H9 (cell line): ENCODE results near the gene DXO. TPM values are rescaled to one million over a fixed set of nuclear protein-coding genes. Genes with fewer than 3 reads are reported as not detected.
"Not testable (repeated sequence)": the region's sequence is repeated elsewhere in the genome, so short reads cannot be mapped to it uniquely, and the experiment has no call there.

Experiments used
- DNase-seq: peaks from one replicate; pipeline ENCODE4 v3.0.0-alpha.2; 2017
- H2AFZ ChIP-seq: one replicate; pipeline ENCODE4 v1.6.1; 2013; ENCODE audit warnings: mild to moderate bottlenecking, low read length, control low read depth, moderate library complexity
- H2AK5ac ChIP-seq: 2 replicates; pipeline ENCODE4 v1.6.1; 2013; ENCODE audit warnings: low read length, control low read depth, mixed read lengths; ENCODE audit not compliant: insufficient read length
- H2BK120ac ChIP-seq: one replicate; pipeline ENCODE4 v1.6.1; 2013; ENCODE audit warnings: low read depth, mild to moderate bottlenecking, low read length, control low read depth, inconsistent platforms; ENCODE audit not compliant: poor library complexity, severe bottlenecking
- H2BK12ac ChIP-seq: 2 replicates; pipeline ENCODE4 v1.6.1; 2013; ENCODE audit warnings: low read length, control low read depth, mixed read lengths, low read depth; ENCODE audit not compliant: insufficient read length
- H2BK15ac ChIP-seq: 2 replicates; pipeline ENCODE4 v1.6.1; 2013; ENCODE audit warnings: low read depth, low read length, control low read depth
- H2BK20ac ChIP-seq: one replicate; pipeline ENCODE4 v1.6.1; 2013; ENCODE audit warnings: low read depth, mild to moderate bottlenecking, low read length, control low read depth, inconsistent platforms; ENCODE audit not compliant: poor library complexity, severe bottlenecking
- H2BK5ac ChIP-seq: 2 replicates; pipeline ENCODE4 v1.6.1; 2013; ENCODE audit warnings: low read length, control low read depth, mixed read lengths; ENCODE audit not compliant: insufficient read length
- H3K14ac ChIP-seq: 2 replicates; pipeline ENCODE4 v1.6.1; 2013; ENCODE audit warnings: low read length, control low read depth; ENCODE audit not compliant: insufficient read depth
- H3K18ac ChIP-seq: 2 replicates; pipeline ENCODE4 v1.6.1; 2013; ENCODE audit warnings: low read depth, mild to moderate bottlenecking, mixed read lengths, low read length, control low read depth; ENCODE audit not compliant: insufficient read length
- H3K23ac ChIP-seq: 2 replicates; pipeline ENCODE4 v1.6.1; 2013; ENCODE audit warnings: low read length, control low read depth, mixed read lengths, low read depth; ENCODE audit not compliant: insufficient read length
- H3K23me2 ChIP-seq: 2 replicates; pipeline ENCODE4 v1.6.1; 2013; ENCODE audit warnings: low read depth, mild to moderate bottlenecking, mixed read lengths, low read length, control low read depth; ENCODE audit not compliant: insufficient read length, poor library complexity, severe bottlenecking
- H3K27ac ChIP-seq: 2 replicates; pipeline ENCODE4 v1.5.1; 2013; ENCODE audit warnings: low read length, control low read depth, mixed read lengths, low read depth; ENCODE audit not compliant: insufficient read length
- H3K27me3 ChIP-seq: 2 replicates; pipeline ENCODE4 v1.6.1; 2013; ENCODE audit warnings: low read length, control low read depth, inconsistent platforms; ENCODE audit not compliant: insufficient read depth
- H3K4ac ChIP-seq: 2 replicates; pipeline ENCODE4 v1.6.1; 2013; ENCODE audit warnings: low read depth, mild to moderate bottlenecking, control low read depth, inconsistent platforms, low read length, moderate library complexity
- H3K4me1 ChIP-seq: 2 replicates; pipeline ENCODE4 v1.6.1; 2013; ENCODE audit warnings: low read length, control low read depth, inconsistent platforms; ENCODE audit not compliant: insufficient read depth
- H3K4me2 ChIP-seq: 2 replicates; pipeline ENCODE4 v1.6.1; 2013; ENCODE audit warnings: low read length, control low read depth, mixed read lengths; ENCODE audit not compliant: insufficient read length, insufficient read depth
- H3K56ac ChIP-seq: 2 replicates; pipeline ENCODE4 v1.6.1; 2013; ENCODE audit warnings: low read depth, mild to moderate bottlenecking, mixed read lengths, low read length, control low read depth; ENCODE audit not compliant: insufficient read length
- H3K79me1 ChIP-seq: 2 replicates; pipeline ENCODE4 v1.6.1; 2013; ENCODE audit warnings: low read depth, mild to moderate bottlenecking, moderate library complexity, low read length, control low read depth, inconsistent platforms; ENCODE audit not compliant: insufficient read depth, poor library complexity, severe bottlenecking
- H3K79me2 ChIP-seq: 2 replicates; pipeline ENCODE4 v1.6.1; 2013; ENCODE audit warnings: low read length, control low read depth, inconsistent platforms; ENCODE audit not compliant: insufficient read depth
- H3K9ac ChIP-seq: 2 replicates; pipeline ENCODE4 v1.6.1; 2013; ENCODE audit warnings: low read length, control low read depth, mixed read lengths; ENCODE audit not compliant: insufficient read length; ENCODE audit errors: extremely low read depth
- H3K9me3 ChIP-seq: one replicate; pipeline ENCODE4 v1.6.1; 2013; ENCODE audit warnings: low read depth, low read length, inconsistent platforms; ENCODE audit not compliant: control insufficient read depth
- H3T11ph ChIP-seq: one replicate; pipeline ENCODE4 v1.6.1; 2013; ENCODE audit warnings: mild to moderate bottlenecking, low read length, control low read depth, inconsistent platforms
- H4K20me1 ChIP-seq: one replicate; pipeline ENCODE4 v1.6.1; 2013; ENCODE audit not compliant: control insufficient read depth, insufficient read length, insufficient read depth
- H4K5ac ChIP-seq: 2 replicates; pipeline ENCODE4 v1.6.1; 2013; ENCODE audit warnings: low read depth, mild to moderate bottlenecking, mixed read lengths, low read length, control low read depth; ENCODE audit not compliant: insufficient read length
- H4K8ac ChIP-seq: replicated peaks from 2 replicates; pipeline ENCODE4 v1.6.1; 2013; ENCODE audit warnings: low read length, control low read depth, mixed read lengths, low read depth; ENCODE audit not compliant: insufficient read length
- H4K91ac ChIP-seq: 2 replicates; pipeline ENCODE4 v1.6.1; 2013; ENCODE audit warnings: low read depth, mild to moderate bottlenecking, moderate library complexity, mixed read lengths, low read length, control low read depth; ENCODE audit not compliant: insufficient read length
- H3K27ac Mint-ChIP-seq, 3 experiments: 2 replicates in 2 of 3; 3 replicates in 1 of 3; pipeline ENCODE4 v1.8.0; 2020 to 2021; ENCODE audit warnings: mixed read lengths in 3 of 3, mild to moderate bottlenecking in 1 of 3, moderate library complexity in 1 of 3
- H3K27me3 Mint-ChIP-seq: 2 replicates; pipeline ENCODE4 v1.8.0; 2021; ENCODE audit warnings: low read depth, mild to moderate bottlenecking, moderate library complexity, mixed read lengths
- H3K36me3 Mint-ChIP-seq, 3 experiments: 2 replicates in 2 of 3; 3 replicates in 1 of 3; pipeline ENCODE4 v1.8.0; 2020 to 2021; ENCODE audit warnings: low read depth in 3 of 3, mixed read lengths in 3 of 3; ENCODE audit not compliant: insufficient read depth in 1 of 3
- H3K4me1 Mint-ChIP-seq, 2 experiments: 2 replicates each; pipeline ENCODE4 v1.8.0; 2020; ENCODE audit warnings: mixed read lengths in 2 of 2
- H3K4me3 Mint-ChIP-seq, 2 experiments: 2 replicates in 1 of 2; 3 replicates in 1 of 2; pipeline ENCODE4 v1.8.0; 2020 to 2021; ENCODE audit warnings: mild to moderate bottlenecking in 2 of 2, mixed read lengths in 2 of 2, moderate library complexity in 1 of 2
- H3K9me3 Mint-ChIP-seq, 2 experiments: 2 replicates in 1 of 2; 3 replicates in 1 of 2; pipeline ENCODE4 v1.8.0; 2020; ENCODE audit warnings: mild to moderate bottlenecking in 2 of 2, mixed read lengths in 2 of 2, moderate library complexity in 1 of 2
- WGBS: extraction: QIAGEN DNeasy Blood & Tissue Kit; methylation state at CpG from one replicate; pipeline ENCODE4 v1.1.7; 2013; ENCODE audit warnings: missing lambda C conversion rate, low lambda C conversion rate, mixed read lengths; ENCODE audit not compliant: insufficient read length; ENCODE audit errors: extremely low coverage; 5-methylcytosine and 5-hydroxymethylcytosine counted together
- total RNA-seq: library from RNA; stranded (reverse); gene quantifications from 2 replicates; pipeline ENCODE4 v1.2.1, GENCODE V29; 2021

DXO gene
- total RNA-seq, 1 experiment from 2014 or later: 21.6 TPM

- DNase-seq, H4K20me1 ChIP-seq, H2BK5ac ChIP-seq, H3K14ac ChIP-seq, H3K18ac ChIP-seq, H3K79me2 ChIP-seq, H3K4me1 Mint-ChIP-seq, H3T11ph ChIP-seq, H2BK15ac ChIP-seq, H3K27ac Mint-ChIP-seq, H3K27ac ChIP-seq, H3K23me2 ChIP-seq, H3K4me3 Mint-ChIP-seq, H2AFZ ChIP-seq, H4K91ac ChIP-seq, H3K27me3 Mint-ChIP-seq, H3K27me3 ChIP-seq, H3K4me1 ChIP-seq, H4K8ac ChIP-seq, H2BK12ac ChIP-seq, H2BK120ac ChIP-seq, H2AK5ac ChIP-seq, H3K23ac ChIP-seq, H3K56ac ChIP-seq, H3K4me2 ChIP-seq, H4K5ac ChIP-seq, H2BK20ac ChIP-seq, H3K4ac ChIP-seq, H3K9me3 ChIP-seq, H3K9me3 Mint-ChIP-seq, H3K9ac ChIP-seq, H3K36me3 Mint-ChIP-seq, H3K79me1 ChIP-seq: not testable (repeated sequence)
- WGBS: no CpG with 5 or more reads among the region's 4 CpGs
Measured at GRCh38 chr6:32004393-32004792, 32.5 kb upstream of the DXO start.

GRCh38 chr6:32003301-32003700 is 31.4 kb upstream of the DXO start:
- not testable (repeated sequence) for H2BK120ac ChIP-seq, H3K27ac ChIP-seq, H3K9ac ChIP-seq, H2AK5ac ChIP-seq, H3K18ac ChIP-seq, H3K14ac ChIP-seq, H3K4ac ChIP-seq, H2AFZ ChIP-seq, H3K27me3 ChIP-seq, H3K23me2 ChIP-seq, H3K27ac Mint-ChIP-seq, H3K36me3 Mint-ChIP-seq, H4K8ac ChIP-seq, DNase-seq, H2BK15ac ChIP-seq, H3K4me3 Mint-ChIP-seq, H3K9me3 ChIP-seq, H3K23ac ChIP-seq, H3K9me3 Mint-ChIP-seq, H3K27me3 Mint-ChIP-seq, H4K91ac ChIP-seq, H3K56ac ChIP-seq, H4K5ac ChIP-seq, H2BK20ac ChIP-seq, H2BK5ac ChIP-seq, H3K4me1 Mint-ChIP-seq, H3K4me2 ChIP-seq, H4K20me1 ChIP-seq, H3K79me2 ChIP-seq, H3K4me1 ChIP-seq, H3K79me1 ChIP-seq, H2BK12ac ChIP-seq, H3T11ph ChIP-seq
- no CpG with 5 or more reads among the region's 7 CpGs for WGBS
